GM12878 (cell line): ENCODE measurements around the gene FRMPD2. TPM values are rescaled to one million over a fixed set of nuclear protein-coding genes. Genes with fewer than 3 reads are reported as not detected.

ENCODE experiments used
- ATAC-seq: fragments of 200-7000 bp; cut with Tn5 transposase; 3 replicates; pipeline ENCODE4 v1.9.1; 2020; ENCODE audit warnings: mild to moderate bottlenecking, moderate library complexity
- BruUV-seq: library from RNA; stranded (reverse); fragments of 400-500 nt; replicated peaks from 2 replicates; lab custom pipeline; 2021; lab: Mats Ljungman, UMichigan
- CTCF ChIA-PET: fragments of 300-600 bp; sonication (Branson Sonifier 250); formaldehyde crosslinking; extraction: SDS; loops from one replicate; lab custom pipeline; 2021; ENCODE audit warnings: inconsistent platforms; lab: Yijun Ruan, JAX
- POLR2A ChIA-PET: fragments of 350-600 bp; formaldehyde crosslinking; extraction: SDS; loops from one replicate; lab custom pipeline; 2021; ENCODE audit warnings: inconsistent platforms; lab: Charles Lee
- RAD21 ChIA-PET: fragments of 300-600 bp; sonication (Branson Sonifier 250); formaldehyde crosslinking; loops from one replicate; lab custom pipeline; 2023; ENCODE audit warnings: antibody characterized with exemption; ENCODE audit not compliant: unreplicated experiment; lab: Charles Lee
- SMC1A ChIA-PET: fragments of 300-600 bp; sonication (Branson Sonifier 250); formaldehyde crosslinking; loops from one replicate; lab custom pipeline; 2023; ENCODE audit not compliant: unreplicated experiment, uncharacterized antibody; lab: Charles Lee
- DNase-seq: peaks from one replicate; pipeline ENCODE4 v3.0.0-alpha.2; 2011; ENCODE audit warnings: low read depth, low spot score
- FAIRE-seq: peaks from 3 replicates; lab custom pipeline; 2011; peaks lifted over from hg19 to GRCh38; lab: Jason Lieb, UNC
- H2AFZ ChIP-seq: 2 replicates; pipeline ENCODE4 v1.6.0; 2011; ENCODE audit warnings: low read depth, low read length, control low read depth; ENCODE audit not compliant: control insufficient read depth
- H3K27ac ChIP-seq: 2 replicates; pipeline ENCODE4 v1.5.1; 2011; ENCODE audit warnings: control low read depth; ENCODE audit not compliant: control insufficient read depth, insufficient read depth
- H3K27me3 ChIP-seq, 2 experiments: replicated peaks in 1 of 2; 2 replicates each; pipeline versions ENCODE4 v1.6.0 to v1.6.1; 2011; ENCODE audit warnings: low read length in 1 of 2; ENCODE audit not compliant: control insufficient read depth in 2 of 2, insufficient read depth in 2 of 2
- H3K36me3 ChIP-seq, 2 experiments: 2 replicates each; pipeline ENCODE4 v1.5.1; 2011; ENCODE audit warnings: low read length in 1 of 2; ENCODE audit not compliant: control insufficient read depth in 2 of 2, insufficient read depth in 2 of 2
- H3K4me1 ChIP-seq: 2 replicates; pipeline ENCODE4 v1.6.1; 2011; ENCODE audit warnings: mild to moderate bottlenecking, low read length, moderate library complexity, mixed read lengths; ENCODE audit not compliant: control insufficient read depth, insufficient read depth
- H3K4me2 ChIP-seq: 2 replicates; pipeline ENCODE4 v1.6.0; 2011; ENCODE audit warnings: control low read depth; ENCODE audit not compliant: control insufficient read depth, insufficient read depth
- H3K4me3 ChIP-seq: fragments of 200-600 bp; sonication (generic); 2 replicates; pipeline ENCODE4 v1.5.1; 2016
- H3K79me2 ChIP-seq: 2 replicates; pipeline ENCODE4 v1.6.0; 2011; ENCODE audit warnings: low read length; ENCODE audit not compliant: control insufficient read depth, insufficient read depth
- H3K9ac ChIP-seq: 2 replicates; pipeline ENCODE4 v1.8.0; 2011; ENCODE audit warnings: low read length, control low read depth, mixed read lengths; ENCODE audit not compliant: control insufficient read depth, insufficient read depth
- H3K9me3 ChIP-seq: replicated peaks from 3 replicates; pipeline ENCODE4 v1.5.1; 2011; ENCODE audit warnings: mild to moderate bottlenecking, low read length; ENCODE audit not compliant: control insufficient read depth, insufficient read depth
- H4K20me1 ChIP-seq: 2 replicates; pipeline ENCODE4 v1.6.0; 2011; ENCODE audit not compliant: control insufficient read depth, insufficient read depth
- CHD4 ChIP-seq: fragments of 200-600 bp; sonication (generic); IDR thresholded peaks from 2 replicates; pipeline ENCODE4 v1.6.1; 2016; ENCODE audit warnings: mild to moderate bottlenecking
- ETV6 ChIP-seq, 2 experiments: fragments of 450-650 bp in 1 of 2; IDR thresholded peaks in 1 of 2; conservative IDR thresholded peaks in 1 of 2; 2 replicates each; pipeline ENCODE4 v1.6.1; 2014; ENCODE audit warnings: antibody characterized with exemption in 1 of 2, borderline replicate concordance in 1 of 2, low read depth in 1 of 2, mild to moderate bottlenecking in 1 of 2, moderate library complexity in 1 of 2
- FOXM1 ChIP-seq: IDR thresholded peaks from 2 replicates; pipeline ENCODE4 v1.6.1; 2012; ENCODE audit warnings: low read depth, mild to moderate bottlenecking, inconsistent platforms, low read length, moderate library complexity
- MTA3 ChIP-seq: IDR thresholded peaks from 2 replicates; pipeline ENCODE4 v1.6.1; 2012; ENCODE audit warnings: low read length, inconsistent platforms, borderline replicate concordance
- MXI1 ChIP-seq: fragments of 150-350 bp; IDR thresholded peaks from 2 replicates; pipeline ENCODE4 v1.6.1; 2011; ENCODE audit warnings: low read depth, mild to moderate bottlenecking, inconsistent platforms, low read length, improper control_type of control experiment
- MYC ChIP-seq: IDR thresholded peaks from 2 replicates; pipeline ENCODE4 v1.6.1; 2011; ENCODE audit warnings: mild to moderate bottlenecking, low read length, moderate library complexity, inconsistent platforms; ENCODE audit not compliant: insufficient read depth, insufficient replicate concordance, insufficient read length, severe bottlenecking
- NR2C2 ChIP-seq: IDR thresholded peaks from 2 replicates; pipeline ENCODE4 v1.6.1; 2011; ENCODE audit warnings: borderline replicate concordance, low read depth; ENCODE audit not compliant: control insufficient read depth, insufficient read length
- NRF1 ChIP-seq: conservative IDR thresholded peaks from 2 replicates; pipeline ENCODE4 v1.6.1; 2011; ENCODE audit warnings: mild to moderate bottlenecking, low read depth, low read length, improper control_type of control experiment
- POU2F2 ChIP-seq: IDR thresholded peaks from 3 replicates; pipeline ENCODE4 v1.6.1; 2011; ENCODE audit warnings: low read depth, mild to moderate bottlenecking, low read length, borderline replicate concordance
- RB1 ChIP-seq: fragments of 450-650 bp; formaldehyde crosslinking; IDR thresholded peaks from 2 replicates; pipeline ENCODE4 v1.6.1; 2017; ENCODE audit warnings: mild to moderate bottlenecking, borderline replicate concordance
- RUNX3 ChIP-seq: IDR thresholded peaks from 2 replicates; pipeline ENCODE4 v1.6.1; 2012; ENCODE audit warnings: low read length, inconsistent platforms
- TCF7 ChIP-seq: IDR thresholded peaks from 2 replicates; pipeline ENCODE4 v1.6.1; 2014; ENCODE audit warnings: antibody characterized with exemption, borderline replicate concordance
- WRNIP1 ChIP-seq: IDR thresholded peaks from 2 replicates; pipeline ENCODE4 v1.6.1; 2011; ENCODE audit warnings: low read depth, low read length, improper control_type of control experiment, borderline replicate concordance
- ZNF622 ChIP-seq: fragments of 450-650 bp; IDR thresholded peaks from 2 replicates; pipeline ENCODE4 v1.6.1; 2017; ENCODE audit warnings: mild to moderate bottlenecking, inconsistent platforms
- ZZZ3 ChIP-seq: IDR thresholded peaks from 2 replicates; pipeline ENCODE4 v1.6.1; 2011; ENCODE audit warnings: low read depth; ENCODE audit not compliant: control insufficient read depth, insufficient read length
- WGBS: methylation state at CpG from one replicate; pipeline ENCODE4 v1.1.6; 2016; ENCODE audit warnings: low lambda C conversion rate; ENCODE audit not compliant: insufficient replicate concordance, insufficient coverage; ENCODE audit errors: missing lambda C conversion rate; 5-methylcytosine and 5-hydroxymethylcytosine counted together
- in situ Hi-C: fragments of 300-500 bp; cut with MboI; formaldehyde crosslinking; loops from 9 replicates; pipeline ENCODE4 v1.14.3; 2018; ENCODE audit warnings: mixed read lengths
- intact Hi-C: fragments of 100-400 bp; cut with micrococcal nuclease; formaldehyde crosslinking; loops from one replicate; pipeline ENCODE4 v1.14.2; 2022; ENCODE audit not compliant: unreplicated experiment
- polyA plus RNA-seq, 11 experiments: library from polyadenylated mRNA; depleted of rRNA in 4 of 11; unstranded in 6 of 11; stranded (reverse) in 5 of 11; fragments of >200 nt; fragmentation: Nextera tagmentation in 4 of 11; fragmentation: Illumina TruSeq in 1 of 11; extraction: Ambion mirVana in 4 of 11; extraction: Trizol in 1 of 11; gene quantifications; 1 replicate in 1 of 11; 2 replicates in 10 of 11; pipeline versions ENCODE4 v1.2.1 to v1.2.3, GENCODE V29; 2011 to 2016; ENCODE audit warnings: inconsistent platforms in 2 of 11, missing spikeins in 2 of 11, low read depth in 1 of 11
- total RNA-seq, 4 experiments: library from RNA; depleted of rRNA in 3 of 4; stranded (reverse); fragments of >200 nt in 3 of 4; fragmentation: Illumina TruSeq in 1 of 4; extraction: Trizol in 1 of 4; gene quantifications; 2 replicates each; pipeline versions ENCODE4 v1.2.1 to v1.2.3, GENCODE V29; 2013 to 2021
- TF ChIP-seq, protein P1 (sequence below): IDR thresholded peaks from 2 replicates; pipeline ENCODE4 v1.6.1; 2012; ENCODE audit warnings: mild to moderate bottlenecking, low read depth, low read length

FRMPD2 gene
- total and polyA plus RNA-seq, 10 of the 15 experiments (the other 5 are each of a cell fraction or from before 2014, with no cell fraction given) = 0.38 to 5.7 (median 1.4) TPM

DNA sequence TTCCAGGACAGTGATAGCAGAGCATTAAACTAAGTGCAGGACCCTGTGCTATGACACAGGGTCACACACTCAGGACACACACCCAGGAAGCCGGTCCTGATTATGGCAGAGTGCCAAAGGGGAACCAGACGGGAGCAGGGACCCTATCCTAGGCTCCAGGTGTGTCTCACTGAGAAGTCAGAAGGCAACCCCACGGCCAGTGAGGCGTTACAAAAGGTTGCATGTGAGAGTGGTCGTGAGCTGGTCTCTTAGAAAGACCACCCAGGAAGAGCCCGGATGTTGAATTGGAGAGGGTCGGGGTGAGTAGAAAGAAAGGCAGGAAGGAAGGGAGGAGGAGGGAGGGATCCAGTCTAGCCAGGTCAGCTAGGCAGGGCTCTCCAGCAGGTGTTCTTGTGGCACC, 31.0 kb downstream of the FRMPD2 start:
- in situ Hi-C loops = no loop called here
- Histone ChIP-seq H3K9ac (no peak overlapping the region), H3K27me3 (no peaks in the 10 kb centered on the region), H2AFZ (no peak overlapping the region), H3K4me2 (no peak overlapping the region), H3K36me3 (no peaks in the 10 kb centered on the region), H3K9me3 (no peaks in the 10 kb centered on the region), H4K20me1 (no peaks in the 10 kb centered on the region), H3K4me1 (peaks cover 3% of the 10 kb centered on the region; the same call in 1 of the 2 replicates), H3K79me2 (no peaks in the 10 kb centered on the region), H3K27ac (no peak overlapping the region), H3K4me3 (no peak overlapping the region)
- FAIRE-seq = no peak
- CTCF ChIA-PET = no interaction called here
- BruUV-seq = no TSS peak
- SMC1A ChIA-PET = no interaction called here
- POLR2A ChIA-PET = interaction anchor here (1.3 kb wide), 1 partner anchor 40 kb away, joined by 3 read pairs; no protein-coding TSS in a partner anchor
- WGBS = 13% methylated on average over 7 of the region's 7 CpGs
- no peak for DNase-seq
- TF ChIP-seq POU2F2 (no peak), WRNIP1 (no peak), ETV6 (conservative IDR thresholded peaks at IDR 0.05 in 1 of 2, IDR thresholded peaks at IDR 0.05 in 1 of 2; ENCODE audit: borderline replicate concordance in 1 of 2, low read depth in 1 of 2) (no peak), NR2C2 (no peak), ZNF622 (no peak), TCF7 (no peak), FOXM1 (no peak), MTA3 (no peak), ZZZ3 (no peak), MYC (no peak), RUNX3 (no peak), RB1 (no peak), CHD4 (no peak), NRF1 (no peak), MXI1 (no peak)
- TF ChIP-seq, protein P1, sequence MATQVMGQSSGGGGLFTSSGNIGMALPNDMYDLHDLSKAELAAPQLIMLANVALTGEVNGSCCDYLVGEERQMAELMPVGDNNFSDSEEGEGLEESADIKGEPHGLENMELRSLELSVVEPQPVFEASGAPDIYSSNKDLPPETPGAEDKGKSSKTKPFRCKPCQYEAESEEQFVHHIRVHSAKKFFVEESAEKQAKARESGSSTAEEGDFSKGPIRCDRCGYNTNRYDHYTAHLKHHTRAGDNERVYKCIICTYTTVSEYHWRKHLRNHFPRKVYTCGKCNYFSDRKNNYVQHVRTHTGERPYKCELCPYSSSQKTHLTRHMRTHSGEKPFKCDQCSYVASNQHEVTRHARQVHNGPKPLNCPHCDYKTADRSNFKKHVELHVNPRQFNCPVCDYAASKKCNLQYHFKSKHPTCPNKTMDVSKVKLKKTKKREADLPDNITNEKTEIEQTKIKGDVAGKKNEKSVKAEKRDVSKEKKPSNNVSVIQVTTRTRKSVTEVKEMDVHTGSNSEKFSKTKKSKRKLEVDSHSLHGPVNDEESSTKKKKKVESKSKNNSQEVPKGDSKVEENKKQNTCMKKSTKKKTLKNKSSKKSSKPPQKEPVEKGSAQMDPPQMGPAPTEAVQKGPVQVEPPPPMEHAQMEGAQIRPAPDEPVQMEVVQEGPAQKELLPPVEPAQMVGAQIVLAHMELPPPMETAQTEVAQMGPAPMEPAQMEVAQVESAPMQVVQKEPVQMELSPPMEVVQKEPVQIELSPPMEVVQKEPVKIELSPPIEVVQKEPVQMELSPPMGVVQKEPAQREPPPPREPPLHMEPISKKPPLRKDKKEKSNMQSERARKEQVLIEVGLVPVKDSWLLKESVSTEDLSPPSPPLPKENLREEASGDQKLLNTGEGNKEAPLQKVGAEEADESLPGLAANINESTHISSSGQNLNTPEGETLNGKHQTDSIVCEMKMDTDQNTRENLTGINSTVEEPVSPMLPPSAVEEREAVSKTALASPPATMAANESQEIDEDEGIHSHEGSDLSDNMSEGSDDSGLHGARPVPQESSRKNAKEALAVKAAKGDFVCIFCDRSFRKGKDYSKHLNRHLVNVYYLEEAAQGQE = no peak
- intact Hi-C loops = no loop called here
- RAD21 ChIA-PET = no interaction called here
- no peak for ATAC-seq
